Mammary epithelial cell (primary cell): ENCODE results near the gene SHISA7.

Source experiments
- CTCF ChIP-seq, 2 donors: IDR thresholded peaks in 1 of 2; conservative IDR thresholded peaks in 1 of 2; 2 replicates each; pipeline ENCODE4 v1.5.1; 2011 to 2012; ENCODE audit warnings: inconsistent platforms in 2 of 2, low read length in 2 of 2, mild to moderate bottlenecking in 2 of 2, control low read depth in 1 of 2, low read depth in 1 of 2; ENCODE audit not compliant: insufficient read depth in 1 of 2; ENCODE audit errors: extremely low read depth in 1 of 2
- EZH2 ChIP-seq: IDR thresholded peaks from 2 replicates; pipeline ENCODE4 v1.6.1; 2012; ENCODE audit warnings: low read length, inconsistent platforms, borderline replicate concordance

DNA sequence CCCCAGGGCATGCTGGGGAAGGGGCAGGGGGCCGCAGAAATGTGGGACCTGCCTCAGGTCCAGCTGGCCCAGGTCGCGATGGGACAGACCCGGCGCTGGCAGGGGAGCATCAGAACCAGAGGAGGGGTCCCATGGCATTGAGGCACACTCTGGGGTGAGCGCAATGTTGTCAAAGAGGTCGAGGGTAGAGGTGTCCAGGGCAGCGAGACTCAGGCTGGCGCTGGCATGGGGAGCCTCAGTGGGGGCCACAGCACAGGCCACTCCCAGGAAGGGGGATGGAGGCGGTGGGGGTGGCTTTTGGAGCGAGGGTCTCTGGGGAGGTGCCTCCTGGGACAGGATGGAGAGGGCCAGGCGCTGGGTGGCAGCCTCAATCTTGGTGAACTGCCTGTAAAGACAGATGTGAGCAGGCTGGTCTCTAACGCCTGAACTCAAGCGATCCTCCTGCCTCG, 20.5 kb upstream of the SHISA7 start:
- TF ChIP-seq CTCF (conservative IDR thresholded peaks at IDR 0.05 in 1 of 2, IDR thresholded peaks at IDR 0.05 in 1 of 2; ENCODE audit: extremely low read depth in 1 of 2, insufficient read depth in 1 of 2, low read depth in 1 of 2, low read length in 2 of 2) (no peak), EZH2 (no peak)
